ENCODE results near the gene DIRAS1. TPM values are rescaled to one million over a fixed set of nuclear protein-coding genes. Genes with fewer than 3 reads are reported as not detected.
A peak's percentile ranks its signal among the peaks of the same experiment; 100 is the strongest.
"Not testable (repeated sequence)": the region's sequence is repeated elsewhere in the genome, so short reads cannot be mapped to it uniquely, and the experiment has no call there.

DIRAS1 gene
- total and polyA plus RNA-seq, 2 experiments from 2014 or later, result 2.6 to 4.9 TPM

DNA sequence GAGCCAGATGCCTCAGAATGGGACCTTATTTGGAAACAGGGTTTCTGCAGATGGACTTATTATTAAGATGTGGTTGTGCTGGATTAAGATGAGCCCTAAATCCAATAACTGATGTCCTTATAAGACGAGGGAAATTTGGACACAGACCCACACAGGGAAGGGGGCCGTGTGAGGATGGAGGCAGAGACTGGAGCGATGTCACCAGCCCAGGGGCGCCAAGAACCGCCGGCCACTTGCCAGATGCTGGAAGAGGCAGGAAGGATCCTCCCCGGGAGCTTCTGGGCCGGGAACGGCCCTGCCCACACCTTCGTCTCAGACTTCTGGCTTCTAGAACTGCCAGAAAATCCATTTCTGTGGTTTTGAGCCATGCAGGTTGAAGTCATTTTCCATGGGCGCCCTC is 45.3 kb downstream of the DIRAS1 start:
- no peaks in the 10 kb centered on the region for H3K4me1 ChIP-seq (ENCODE audit: insufficient read depth)

DNA sequence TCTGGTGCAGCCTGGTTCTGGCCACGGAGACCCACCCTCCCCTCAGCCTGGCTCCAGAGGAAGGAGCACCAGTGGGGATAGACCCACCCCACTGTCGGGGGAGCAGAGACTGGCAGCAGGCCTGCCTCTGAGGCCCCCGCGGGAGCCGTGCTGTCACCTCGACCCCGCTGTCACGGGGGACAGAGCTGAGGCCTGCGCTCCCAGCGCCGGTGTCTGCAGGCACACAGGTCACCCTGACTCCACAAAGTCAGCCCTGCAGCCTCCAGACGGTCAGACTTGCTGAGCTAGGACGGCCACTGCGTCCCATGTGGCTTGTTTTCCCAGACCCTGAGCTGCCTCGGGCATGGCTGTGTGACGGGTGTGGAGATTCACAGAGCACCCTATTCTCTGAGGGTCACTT is 51.0 kb downstream of the DIRAS1 start:
- H3K4me1 ChIP-seq (ENCODE audit: insufficient read depth), result no peaks in the 10 kb centered on the region
- H3K27ac ChIP-seq, result no peak overlapping the region
- H3K4me3 ChIP-seq, result no peak overlapping the region
- in situ Hi-C loops (cut with MboI), result loop anchor here (25.0 kb wide), 1 partner anchor 192 kb away; the partner anchor contains the start of gene ZNF556
- no peaks in the 10 kb centered on the region for H3K9me3 ChIP-seq (ENCODE audit: low read depth)
- no peaks in the 10 kb centered on the region for H4K20me1 ChIP-seq (ENCODE audit: insufficient read depth)
- H3K36me3 ChIP-seq (ENCODE audit: low read depth), result no peaks in the 10 kb centered on the region
- H3K27me3 ChIP-seq (replicated peaks; ENCODE audit: insufficient read depth), result peaks cover 13% of the 10 kb centered on the region
- no peak overlapping the region for H3K9ac ChIP-seq
- H3K79me2 ChIP-seq (ENCODE audit: insufficient read depth), result no peaks in the 10 kb centered on the region
- no peak overlapping the region for H3K4me2 ChIP-seq (ENCODE audit: unreplicated experiment)
- H2AFZ ChIP-seq, result no peak overlapping the region
- no peaks in the 10 kb centered on the region for H3F3A ChIP-seq (ENCODE audit: insufficient read depth)
- DNase-seq, result no peak
- no peaks in the 10 kb centered on the region for H3K9me2 ChIP-seq (ENCODE audit: insufficient read depth)
- WGBS, 2 experiments (ENCODE audit: low coverage in 1 of 2, low lambda C conversion rate in 2 of 2, missing lambda C conversion rate in 2 of 2), result 77 to 80% methylated on average over 15 to 16 of the region's 16 CpGs
- TF ChIP-seq EZH2 (IDR thresholded peaks at IDR 0.05; ENCODE audit: insufficient read depth, poor library complexity, severe bottlenecking), result no peak
- TF ChIP-seq EZH2phosphoT487 (IDR thresholded peaks at IDR 0.05; ENCODE audit: insufficient read depth, low read depth), result no peak

More for the DNA sequence above, 45.3 kb downstream of the DIRAS1 start:
- Histone ChIP-seq H4K20me1 (ENCODE audit: insufficient read depth) (no peaks in the 10 kb centered on the region), H3K9me2 (ENCODE audit: insufficient read depth) (no peaks in the 10 kb centered on the region), H3K4me2 (ENCODE audit: unreplicated experiment) (no peak overlapping the region), H3K9me3 (ENCODE audit: low read depth) (no peaks in the 10 kb centered on the region), H3F3A (ENCODE audit: insufficient read depth) (no peaks in the 10 kb centered on the region), H3K27me3 (replicated peaks; ENCODE audit: insufficient read depth) (peaks cover 52% of the 10 kb centered on the region), H2AFZ (no peak overlapping the region), H3K4me3 (no peak overlapping the region), H3K27ac (no peak overlapping the region), H3K36me3 (ENCODE audit: low read depth) (no peaks in the 10 kb centered on the region), H3K79me2 (ENCODE audit: insufficient read depth) (no peaks in the 10 kb centered on the region), H3K9ac (no peak overlapping the region)
- WGBS, 2 experiments (ENCODE audit: low coverage in 1 of 2, low lambda C conversion rate in 2 of 2, missing lambda C conversion rate in 2 of 2), result 7 to 9% methylated on average over 11 of the region's 11 CpGs
- DNase-seq, result no peak
- TF ChIP-seq EZH2 (IDR thresholded peaks at IDR 0.05; ENCODE audit: insufficient read depth, poor library complexity, severe bottlenecking), result peak; percentile 68
- no peak for TF ChIP-seq EZH2phosphoT487 (IDR thresholded peaks at IDR 0.05; ENCODE audit: insufficient read depth, low read depth)
- in situ Hi-C loops (cut with MboI), result no loop called here

DNA sequence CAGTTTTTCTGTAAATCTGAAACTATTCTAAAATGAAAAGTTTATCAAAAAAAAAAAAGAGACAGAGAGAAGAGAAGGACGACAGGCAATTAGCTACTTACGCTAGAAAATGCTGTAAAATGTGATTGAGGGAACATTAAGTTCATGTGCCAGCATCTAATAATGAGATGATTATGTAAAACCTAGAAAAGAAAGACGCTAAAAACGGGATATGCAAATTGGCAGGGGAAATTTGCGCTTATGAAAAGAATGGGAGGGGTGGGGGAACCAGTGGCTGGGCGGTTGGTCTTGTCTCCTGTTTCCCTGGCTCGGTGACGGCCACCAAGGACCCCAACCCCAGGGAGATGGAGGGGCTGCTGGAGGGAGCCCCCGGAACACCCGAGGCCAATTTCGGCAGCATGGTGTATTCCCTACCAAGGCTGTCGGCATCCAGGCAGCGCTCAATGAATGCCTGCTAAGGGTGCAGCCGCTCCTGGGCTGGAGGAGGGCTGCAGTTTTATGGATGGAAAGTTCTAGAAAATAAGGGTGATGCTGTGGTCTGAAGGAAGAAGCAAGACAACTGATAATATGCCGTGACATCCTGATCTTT is 52.9 kb downstream of the DIRAS1 start:
- in situ Hi-C loops (cut with MboI), result loop anchor here (25.0 kb wide), 1 partner anchor 194 kb away; the partner anchor contains the start of gene ZNF556
- WGBS, 2 experiments (ENCODE audit: low coverage in 1 of 2, low lambda C conversion rate in 2 of 2, missing lambda C conversion rate in 2 of 2), result 69 to 76% methylated on average over 15 of the region's 15 CpGs
- H4K20me1 ChIP-seq (ENCODE audit: insufficient read depth), result no peaks in the 10 kb centered on the region

DNA sequence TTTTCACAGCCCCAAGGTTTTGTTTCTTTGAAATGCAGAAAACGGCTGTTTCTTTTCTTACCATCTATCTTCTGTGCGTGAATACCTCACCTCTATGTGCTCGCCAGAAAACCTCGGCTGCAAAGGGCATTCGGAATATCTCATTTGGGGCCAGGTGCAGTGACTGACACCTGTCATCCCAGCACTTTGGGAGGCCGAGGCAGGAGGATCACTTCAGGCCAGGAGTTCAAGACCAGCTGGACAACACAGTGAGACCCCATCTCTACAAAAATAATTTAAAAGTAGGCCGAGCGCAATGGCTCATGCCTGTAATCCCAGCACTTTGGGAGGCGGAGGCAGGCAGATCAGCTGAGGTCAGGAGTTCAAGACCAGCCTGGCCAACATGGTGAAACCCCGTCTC is 53.8 kb downstream of the DIRAS1 start:
- H3K4me1 ChIP-seq (ENCODE audit: insufficient read depth); H3K4me3 ChIP-seq; DNase-seq; H3F3A ChIP-seq (ENCODE audit: insufficient read depth); H3K4me2 ChIP-seq (ENCODE audit: unreplicated experiment); H2AFZ ChIP-seq; H3K9me2 ChIP-seq (ENCODE audit: insufficient read depth); H3K9ac ChIP-seq; H3K9me3 ChIP-seq (ENCODE audit: low read depth); H3K36me3 ChIP-seq (ENCODE audit: low read depth); H3K79me2 ChIP-seq (ENCODE audit: insufficient read depth); H4K20me1 ChIP-seq (ENCODE audit: insufficient read depth); H3K27me3 ChIP-seq (replicated peaks; ENCODE audit: insufficient read depth); H3K27ac ChIP-seq: not testable (repeated sequence)
- WGBS, 2 experiments (ENCODE audit: low coverage in 1 of 2, low lambda C conversion rate in 2 of 2, missing lambda C conversion rate in 2 of 2), result 72 to 76% methylated on average over 10 of the region's 10 CpGs
- in situ Hi-C loops (cut with MboI), result loop anchor here (25.0 kb wide), 1 partner anchor 195 kb away; the partner anchor contains the start of gene ZNF556

More for the DNA sequence above, 52.9 kb downstream of the DIRAS1 start:
- Histone ChIP-seq H3K9me3 (ENCODE audit: low read depth) (no peaks in the 10 kb centered on the region), H3K79me2 (ENCODE audit: insufficient read depth) (no peaks in the 10 kb centered on the region), H3K4me2 (ENCODE audit: unreplicated experiment) (no peak overlapping the region), H3K9ac (no peak overlapping the region), H3K27me3 (replicated peaks; ENCODE audit: insufficient read depth) (no peaks in the 10 kb centered on the region; the same call in 1 of the 2 replicates), H3K4me1 (ENCODE audit: insufficient read depth) (no peaks in the 10 kb centered on the region), H3K4me3 (no peak overlapping the region), H2AFZ (no peak overlapping the region), H3K36me3 (ENCODE audit: low read depth) (no peaks in the 10 kb centered on the region), H3K9me2 (ENCODE audit: insufficient read depth) (no peaks in the 10 kb centered on the region), H3K27ac (no peak overlapping the region), H3F3A (ENCODE audit: insufficient read depth) (no peaks in the 10 kb centered on the region)
- no peak for TF ChIP-seq EZH2phosphoT487 (IDR thresholded peaks at IDR 0.05; ENCODE audit: insufficient read depth, low read depth)
- TF ChIP-seq EZH2 (IDR thresholded peaks at IDR 0.05; ENCODE audit: insufficient read depth, poor library complexity, severe bottlenecking), result no peak
- DNase-seq, result no peak
